Measurements from ENCODE around the gene LEMD3. TPM values are rescaled to one million over a fixed set of nuclear protein-coding genes. Genes with fewer than 3 reads are reported as not detected.
"Not testable (repeated sequence)": the region's sequence is repeated elsewhere in the genome, so short reads cannot be mapped to it uniquely, and the experiment has no call there.

LEMD3 gene
- total RNA-seq, 1 experiment from 2014 or later, result 30.7 TPM

DNA sequence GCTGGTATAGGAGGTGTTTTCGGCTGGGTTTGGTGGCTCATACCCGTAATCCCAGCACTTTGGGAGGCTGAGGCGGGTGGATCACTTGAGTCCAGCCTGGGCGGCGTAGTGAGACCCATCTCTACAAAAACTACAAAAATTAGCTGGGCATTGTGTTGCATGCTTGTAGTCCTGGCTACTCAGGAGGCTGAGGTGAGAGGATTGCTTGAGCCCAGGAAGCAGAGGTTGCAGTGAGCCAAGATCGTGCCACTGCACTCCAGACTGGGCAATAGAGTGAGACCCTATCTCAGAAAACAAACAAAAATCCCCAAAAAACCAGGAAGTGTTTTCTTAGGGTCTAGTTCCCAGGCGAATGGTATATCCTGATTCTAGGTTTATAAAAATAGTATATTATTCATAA is 116.1 kb downstream of the LEMD3 start:
- not testable (repeated sequence) for H3K27ac ChIP-seq; H3K4me1 ChIP-seq (replicated peaks); H3K4me3 ChIP-seq; H3K27me3 ChIP-seq (replicated peaks); DNase-seq (ENCODE audit: low read depth in 1 of 2, low spot score in 2 of 2); H3K9me3 ChIP-seq (replicated peaks)
- H3K36me3 ChIP-seq, result peaks cover 25% of the 10 kb centered on the region

DNA sequence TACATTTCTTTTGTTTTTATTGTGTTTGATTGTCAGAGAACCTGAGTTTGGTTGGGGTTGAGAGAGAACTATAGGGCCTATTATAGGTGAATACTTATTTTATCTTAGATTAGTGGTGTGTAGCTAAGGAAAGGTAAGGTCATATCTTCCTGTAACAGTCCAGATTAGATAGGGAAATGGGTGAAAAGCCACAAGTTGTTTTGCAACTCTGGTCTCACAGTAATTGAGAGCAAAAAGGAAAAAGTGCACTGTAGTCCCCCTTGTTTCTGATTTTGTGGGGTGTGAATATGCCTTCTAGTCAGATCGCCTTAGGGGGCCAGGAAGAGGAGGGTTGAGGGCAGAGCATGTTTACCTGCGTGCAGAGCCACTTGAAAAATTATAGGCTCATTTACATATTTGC is 118.0 kb downstream of the LEMD3 start:
- no peak overlapping the region for H3K4me3 ChIP-seq
- H3K9me3 ChIP-seq (replicated peaks), result no peaks in the 10 kb centered on the region
- DNase-seq (ENCODE audit: low read depth in 1 of 2, low spot score in 2 of 2), result no peak
- no peaks in the 10 kb centered on the region for H3K27me3 ChIP-seq (replicated peaks)
- no peak overlapping the region for H3K27ac ChIP-seq
- H3K36me3 ChIP-seq, result peaks cover 24% of the 10 kb centered on the region
- no peaks in the 10 kb centered on the region for H3K4me1 ChIP-seq (replicated peaks)

DNA sequence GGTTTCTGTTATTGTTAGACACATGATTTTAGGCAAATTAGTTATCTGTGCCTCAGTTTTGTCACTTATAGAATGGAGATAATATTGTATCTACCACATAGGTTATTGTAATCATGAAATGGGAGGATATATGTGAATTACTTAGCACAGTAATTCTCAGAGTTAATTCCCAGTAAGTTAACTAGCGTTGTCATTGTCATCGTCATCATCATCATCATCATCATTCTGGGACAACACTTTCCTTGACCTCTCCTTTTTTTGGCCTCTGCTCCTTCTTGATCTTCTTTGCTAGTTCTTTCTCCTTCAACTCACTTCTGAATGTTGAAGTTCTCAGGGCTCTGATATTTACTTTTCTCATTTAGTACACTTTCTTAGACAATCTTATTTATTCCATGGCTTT is 122.9 kb downstream of the LEMD3 start:
- Histone ChIP-seq H3K36me3 (peaks cover 13% of the 10 kb centered on the region), H3K4me3 (no peak overlapping the region), H3K4me1 (replicated peaks) (no peaks in the 10 kb centered on the region), H3K27me3 (replicated peaks) (no peaks in the 10 kb centered on the region), H3K9me3 (replicated peaks) (no peaks in the 10 kb centered on the region), H3K27ac (no peak overlapping the region)
- no peak for DNase-seq (ENCODE audit: low read depth in 1 of 2, low spot score in 2 of 2)

DNA sequence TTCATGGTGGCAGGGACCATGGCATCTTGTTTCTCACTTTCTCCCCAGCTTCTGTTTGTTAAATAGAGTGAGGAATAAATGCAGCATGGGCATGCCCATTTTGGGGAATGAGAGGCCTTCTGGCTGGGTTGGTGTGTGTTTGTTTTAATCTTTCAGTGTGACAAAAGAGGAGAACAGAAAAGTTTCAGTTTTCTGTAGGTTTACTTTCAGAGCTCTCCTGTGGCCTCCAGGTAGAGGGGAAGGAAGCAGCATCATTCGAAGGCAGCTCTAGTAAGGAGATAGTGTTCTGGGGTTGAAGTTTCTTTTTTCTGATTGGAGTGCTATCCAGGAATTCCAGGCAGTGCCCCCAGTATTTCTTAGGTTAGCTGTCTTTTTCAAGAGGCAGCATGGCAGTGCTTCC is 124.4 kb downstream of the LEMD3 start:
- H3K4me1 ChIP-seq (replicated peaks), result no peaks in the 10 kb centered on the region
- H3K9me3 ChIP-seq (replicated peaks), result no peaks in the 10 kb centered on the region
- no peaks in the 10 kb centered on the region for H3K27me3 ChIP-seq (replicated peaks)
- peaks cover 16% of the 10 kb centered on the region for H3K36me3 ChIP-seq
- no peak overlapping the region for H3K27ac ChIP-seq
- no peak for DNase-seq (ENCODE audit: low read depth in 1 of 2, low spot score in 2 of 2)
- H3K4me3 ChIP-seq, result no peak overlapping the region

DNA sequence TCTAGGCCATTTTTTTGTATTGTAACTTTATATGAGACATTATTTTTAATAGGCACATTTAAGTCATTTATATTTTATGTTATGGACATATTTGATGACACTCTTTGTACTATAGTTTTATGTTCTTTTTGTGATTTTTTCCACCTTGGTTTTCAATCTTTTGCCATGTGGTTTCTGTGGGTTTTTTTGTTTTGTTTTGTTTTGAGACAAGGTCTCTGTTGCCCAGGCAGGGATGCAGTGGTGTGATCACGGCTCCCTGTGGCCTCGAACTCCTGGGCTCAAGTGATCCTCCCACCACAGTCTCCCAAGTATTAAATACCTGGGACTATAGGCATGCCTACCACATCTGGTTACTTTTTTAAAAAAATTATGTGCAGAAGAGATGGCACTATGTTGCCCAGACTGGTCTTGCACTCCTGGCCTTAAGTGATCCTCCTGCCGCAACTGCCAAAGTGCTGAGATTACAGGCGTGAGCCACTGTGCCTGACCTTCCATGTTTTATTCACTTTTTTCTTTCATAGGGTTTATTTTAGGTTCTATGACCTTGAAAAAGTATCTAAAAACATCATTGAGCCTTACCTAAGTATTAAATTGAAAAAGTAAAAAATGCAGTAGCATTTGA is 125.4 kb downstream of the LEMD3 start:
- no peak for DNase-seq (ENCODE audit: low read depth in 1 of 2, low spot score in 2 of 2)
- peaks cover 16% of the 10 kb centered on the region for H3K36me3 ChIP-seq
- no peaks in the 10 kb centered on the region for H3K4me1 ChIP-seq (replicated peaks)
- H3K4me3 ChIP-seq, result no peak overlapping the region
- H3K27me3 ChIP-seq (replicated peaks), result no peaks in the 10 kb centered on the region
- H3K9me3 ChIP-seq (replicated peaks), result no peaks in the 10 kb centered on the region
- no peak overlapping the region for H3K27ac ChIP-seq

DNA sequence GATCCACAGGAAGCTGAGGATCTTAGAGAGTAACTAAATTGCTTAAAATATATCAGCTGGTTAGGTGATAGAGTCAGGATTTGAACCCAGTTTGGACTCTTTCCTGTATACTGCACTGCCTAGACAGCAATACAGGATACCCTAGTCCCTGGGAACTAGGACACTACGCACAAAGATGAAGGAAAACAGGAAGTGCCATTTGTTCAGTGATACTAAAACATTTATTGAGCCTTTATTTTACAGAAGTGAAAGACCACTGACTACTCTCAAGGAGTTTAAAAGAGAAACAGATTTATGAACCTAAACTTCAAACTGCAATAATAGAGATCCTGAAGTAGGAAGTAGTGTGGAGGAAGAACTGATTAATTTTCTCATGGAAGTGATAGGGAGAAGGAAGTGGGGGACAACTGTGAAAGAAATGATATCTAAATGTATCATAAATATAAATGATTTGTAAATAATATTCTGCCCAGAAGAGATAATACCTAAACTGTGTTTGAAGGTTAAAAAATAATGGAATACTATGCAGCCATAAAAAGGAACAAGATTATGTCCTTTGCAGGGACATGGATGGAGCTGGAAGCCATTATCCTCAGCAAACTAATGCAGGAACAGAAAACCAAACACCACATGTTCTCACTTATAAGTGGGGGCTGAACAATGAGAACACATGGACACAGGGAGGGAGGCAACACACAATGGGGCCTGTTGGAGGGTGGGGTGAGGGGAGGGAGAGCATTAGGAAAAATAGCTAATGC is 127.3 kb downstream of the LEMD3 start:
- Histone ChIP-seq H3K27ac (no peak overlapping the region), H3K9me3 (replicated peaks) (no peaks in the 10 kb centered on the region), H3K36me3 (peaks cover 14% of the 10 kb centered on the region), H3K27me3 (replicated peaks) (no peaks in the 10 kb centered on the region), H3K4me1 (replicated peaks) (no peaks in the 10 kb centered on the region), H3K4me3 (no peak overlapping the region)
- DNase-seq (ENCODE audit: low read depth in 1 of 2, low spot score in 2 of 2), result no peak

Other genes starting within 250 kb of the LEMD3 start
- not detected in 2 replicates for gene WIF1, start 48.3 kb upstream of the LEMD3 start, total RNA-seq (2014; rRNA removed; shearing (Covaris generic))
- gene MSRB3, start 109.1 kb downstream of the LEMD3 start, total RNA-seq (2014; rRNA removed; shearing (Covaris generic)), result 47.2 and 55.9 TPM in 2 replicates